ENCODE results near the gene SMARCC2. TPM values are rescaled to one million over a fixed set of nuclear protein-coding genes. Genes with fewer than 3 reads are reported as not detected.
"Not testable (repeated sequence)": the region's sequence is repeated elsewhere in the genome, so short reads cannot be mapped to it uniquely, and the experiment has no call there.

Gene SMARCC2
- total RNA-seq, 6 experiments from 2014 or later = 72.1 to 99.8 (median 87.1) TPM

DNA sequence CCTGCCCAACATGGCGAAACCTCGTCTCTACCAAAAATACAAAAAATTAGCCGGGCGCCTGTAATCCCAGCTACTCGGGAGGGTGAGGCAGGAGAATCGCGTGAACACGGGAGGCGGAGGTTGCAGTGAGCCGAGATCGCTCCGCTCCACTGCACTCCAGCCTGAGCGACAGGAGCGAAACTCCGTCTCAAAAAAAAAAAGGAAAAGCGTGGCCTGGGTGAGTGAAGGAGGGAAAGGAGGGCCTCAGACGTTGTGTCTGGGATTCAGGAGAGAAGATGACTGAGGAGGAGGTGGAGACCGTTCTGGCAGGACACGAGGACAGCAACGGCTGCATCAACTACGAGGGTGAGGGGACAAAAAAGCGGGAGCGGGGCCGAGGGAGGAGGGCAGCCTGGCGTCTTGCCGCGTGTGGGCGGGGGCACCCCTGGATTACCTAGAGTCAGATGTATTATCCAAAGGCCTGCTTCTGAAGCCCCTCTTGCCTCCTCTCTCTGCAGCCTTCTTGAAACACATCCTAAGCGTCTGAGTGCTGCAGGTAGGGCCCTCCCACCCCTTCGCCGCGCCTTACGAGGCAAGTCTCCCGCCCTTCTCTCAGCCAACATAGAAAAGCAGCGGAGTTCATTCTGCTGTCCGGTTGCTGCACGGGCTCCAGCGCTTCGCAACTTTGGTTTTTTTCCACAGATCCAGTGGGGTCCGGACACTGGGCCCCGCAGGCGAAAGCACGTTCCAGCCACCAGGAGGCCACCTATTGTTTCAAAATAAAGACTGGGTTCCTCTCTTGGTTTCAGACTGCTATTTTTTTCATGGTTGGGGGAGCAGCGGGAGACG lies 31.9 kb downstream of the SMARCC2 start:
- Mint-ChIP-seq H3K4me1 (ENCODE audit: low read depth) (peaks cover 54% of the 10 kb centered on the region), H3K9me3 (peaks cover 12% of the 10 kb centered on the region), H3K36me3 (ENCODE audit: low read depth) (peaks cover 50% of the 10 kb centered on the region), H3K27me3 (ENCODE audit: insufficient read depth) (peaks cover 20% of the 10 kb centered on the region), H3K27ac (peak overlapping the region; percentile 96), H3K4me3 (peak overlapping the region; percentile 98)
- peak; percentile 92 for DNase-seq
- peak; percentile 91 for TF ChIP-seq CTCF (IDR thresholded peaks at IDR 0.05)

DNA sequence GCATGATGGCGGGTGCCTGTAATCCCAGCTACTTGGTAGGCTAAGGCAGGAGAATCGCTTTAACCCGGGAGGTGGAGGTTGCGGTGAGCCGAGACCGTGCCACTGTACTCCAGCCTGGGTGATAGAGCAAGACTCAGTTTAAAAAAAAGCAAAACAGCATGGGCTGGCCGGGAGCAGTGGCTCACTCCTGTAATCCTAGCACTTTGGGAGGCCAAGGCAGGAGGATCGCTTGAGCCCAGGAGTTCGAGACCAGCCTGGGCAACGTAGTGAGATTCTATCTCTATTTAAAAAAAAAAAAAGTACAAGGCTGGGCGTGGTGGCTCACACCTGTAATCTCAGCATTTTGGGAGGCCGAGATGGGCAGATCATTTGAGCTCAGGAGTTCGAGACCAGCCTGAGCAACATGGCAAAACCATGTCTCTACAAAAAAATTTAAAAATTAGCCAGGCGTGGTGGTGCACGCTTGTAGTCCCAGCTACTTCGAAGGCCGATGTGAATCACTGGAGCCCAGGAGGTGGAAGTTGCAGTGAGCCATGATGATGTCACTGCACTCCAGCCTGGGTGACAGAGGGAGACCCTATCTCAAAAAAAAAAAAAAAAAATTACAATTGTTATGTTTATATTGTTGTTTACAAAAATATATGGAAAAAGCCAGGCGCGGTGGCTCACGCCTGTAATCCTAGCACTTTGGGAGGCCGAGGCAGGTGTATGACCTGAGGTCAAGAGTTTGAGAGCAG lies 32.7 kb downstream of the SMARCC2 start:
- Mint-ChIP-seq H3K36me3 (ENCODE audit: low read depth) (peaks cover 47% of the 10 kb centered on the region), H3K27me3 (ENCODE audit: insufficient read depth) (peaks cover 22% of the 10 kb centered on the region), H3K9me3 (peaks cover 12% of the 10 kb centered on the region), H3K4me3 (peak overlapping the region; percentile 98), H3K27ac (peak overlapping the region; percentile 96), H3K4me1 (ENCODE audit: low read depth) (peaks cover 50% of the 10 kb centered on the region)
- not testable (repeated sequence) for DNase-seq

- H3K4me3 Mint-ChIP-seq = no peak overlapping the region
Measured at GRCh38 chr12:56155256-56155845, 33.9 kb downstream of the SMARCC2 start.

GRCh38 chr12:56154818-56155217 lies 34.5 kb downstream of the SMARCC2 start:
- Mint-ChIP-seq H3K27me3 (ENCODE audit: insufficient read depth) (peaks cover 16% of the 10 kb centered on the region), H3K9me3 (peaks cover 12% of the 10 kb centered on the region), H3K4me1 (ENCODE audit: low read depth) (peaks cover 48% of the 10 kb centered on the region), H3K4me3 (no peak overlapping the region), H3K36me3 (ENCODE audit: low read depth) (peaks cover 30% of the 10 kb centered on the region), H3K27ac (no peak overlapping the region; the same call in 1 of the 2 replicates)
- TF ChIP-seq CTCF (IDR thresholded peaks at IDR 0.05) = no peak
- DNase-seq = no peak

More at GRCh38 chr12:56155256-56155845, 33.9 kb downstream of the SMARCC2 start:
- Mint-ChIP-seq H3K4me1 (ENCODE audit: low read depth) (peaks cover 50% of the 10 kb centered on the region), H3K9me3 (peaks cover 12% of the 10 kb centered on the region), H3K27ac (peak overlapping the region; percentile 29; the same call in 1 of the 2 replicates), H3K27me3 (ENCODE audit: insufficient read depth) (peaks cover 17% of the 10 kb centered on the region), H3K36me3 (ENCODE audit: low read depth) (peaks cover 35% of the 10 kb centered on the region)
- DNase-seq = no peak
- TF ChIP-seq CTCF (IDR thresholded peaks at IDR 0.05) = no peak

- Mint-ChIP-seq H3K36me3 (ENCODE audit: low read depth) (peaks cover 25% of the 10 kb centered on the region), H3K27me3 (ENCODE audit: insufficient read depth) (peaks cover 15% of the 10 kb centered on the region), H3K4me3 (no peak overlapping the region), H3K9me3 (peaks cover 12% of the 10 kb centered on the region), H3K27ac (no peak overlapping the region), H3K4me1 (ENCODE audit: low read depth) (peaks cover 47% of the 10 kb centered on the region)
- no peak for DNase-seq
- TF ChIP-seq CTCF (IDR thresholded peaks at IDR 0.05) = no peak
Measured at GRCh38 chr12:56154246-56154771, 35.0 kb downstream of the SMARCC2 start.

Data from HFFc6 (cell line).